Retinal pigment epithelial cell (primary cell): Measurements from ENCODE around the gene HIRIP3.

Experiments used
- DNase-seq: peaks from one replicate; pipeline ENCODE4 v3.0.0-alpha.2; 2010; ENCODE audit warnings: low read depth
- H3K4me3 ChIP-seq: 2 replicates; pipeline ENCODE4 v1.5.1; 2011; ENCODE audit warnings: mild to moderate bottlenecking, low read length, control low read depth, moderate library complexity
- TF ChIP-seq, protein P1 (sequence below): conservative IDR thresholded peaks from 2 replicates; pipeline ENCODE4 v1.5.1; 2011; ENCODE audit warnings: low read depth, low read length, control low read depth, inconsistent platforms

Gene HIRIP3

DNA sequence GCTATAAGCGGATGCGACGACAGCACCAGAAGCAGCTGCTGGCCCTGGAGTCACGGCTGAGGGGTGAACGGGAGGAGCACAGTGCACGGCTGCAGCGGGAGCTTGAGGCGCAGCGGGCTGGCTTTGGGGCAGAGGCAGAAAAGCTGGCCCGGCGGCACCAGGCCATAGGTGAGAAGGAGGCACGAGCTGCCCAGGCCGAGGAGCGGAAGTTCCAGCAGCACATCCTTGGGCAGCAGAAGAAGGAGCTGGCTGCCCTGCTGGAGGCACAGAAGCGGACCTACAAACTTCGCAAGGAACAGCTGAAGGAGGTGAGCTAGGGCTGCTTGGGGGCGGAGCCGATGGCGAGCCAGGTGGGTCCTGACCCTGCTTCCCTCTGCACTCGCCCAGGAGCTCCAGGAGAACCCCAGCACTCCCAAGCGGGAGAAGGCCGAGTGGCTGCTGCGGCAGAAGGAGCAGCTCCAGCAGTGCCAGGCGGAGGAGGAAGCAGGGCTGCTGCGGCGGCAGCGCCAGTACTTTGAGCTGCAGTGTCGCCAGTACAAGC is 10.1 kb downstream of the HIRIP3 start:
- TF ChIP-seq, protein P1, sequence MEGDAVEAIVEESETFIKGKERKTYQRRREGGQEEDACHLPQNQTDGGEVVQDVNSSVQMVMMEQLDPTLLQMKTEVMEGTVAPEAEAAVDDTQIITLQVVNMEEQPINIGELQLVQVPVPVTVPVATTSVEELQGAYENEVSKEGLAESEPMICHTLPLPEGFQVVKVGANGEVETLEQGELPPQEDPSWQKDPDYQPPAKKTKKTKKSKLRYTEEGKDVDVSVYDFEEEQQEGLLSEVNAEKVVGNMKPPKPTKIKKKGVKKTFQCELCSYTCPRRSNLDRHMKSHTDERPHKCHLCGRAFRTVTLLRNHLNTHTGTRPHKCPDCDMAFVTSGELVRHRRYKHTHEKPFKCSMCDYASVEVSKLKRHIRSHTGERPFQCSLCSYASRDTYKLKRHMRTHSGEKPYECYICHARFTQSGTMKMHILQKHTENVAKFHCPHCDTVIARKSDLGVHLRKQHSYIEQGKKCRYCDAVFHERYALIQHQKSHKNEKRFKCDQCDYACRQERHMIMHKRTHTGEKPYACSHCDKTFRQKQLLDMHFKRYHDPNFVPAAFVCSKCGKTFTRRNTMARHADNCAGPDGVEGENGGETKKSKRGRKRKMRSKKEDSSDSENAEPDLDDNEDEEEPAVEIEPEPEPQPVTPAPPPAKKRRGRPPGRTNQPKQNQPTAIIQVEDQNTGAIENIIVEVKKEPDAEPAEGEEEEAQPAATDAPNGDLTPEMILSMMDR, result no peak
- no peak for DNase-seq
- no peak overlapping the region for H3K4me3 ChIP-seq

DNA sequence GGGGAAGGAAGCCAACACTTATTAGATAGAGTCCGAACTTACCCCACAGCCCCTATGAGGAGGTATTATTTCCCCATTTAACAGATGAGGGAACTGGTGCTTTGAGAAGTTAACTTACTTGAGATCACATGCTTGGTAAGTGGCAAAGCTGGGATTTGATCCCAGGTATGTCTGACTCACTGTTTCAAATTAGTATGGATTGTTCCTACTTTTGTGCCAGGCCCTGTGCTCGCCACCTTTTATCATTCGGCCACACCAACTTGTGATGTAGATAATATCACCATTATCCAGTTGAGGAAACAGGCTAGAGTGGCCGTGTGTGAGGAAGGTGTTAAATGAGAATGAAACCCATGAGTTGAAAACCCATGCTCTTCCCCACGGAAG is 10.7 kb downstream of the HIRIP3 start:
- TF ChIP-seq, protein P1, result no peak
- no peak overlapping the region for H3K4me3 ChIP-seq
- DNase-seq, result no peak

DNA sequence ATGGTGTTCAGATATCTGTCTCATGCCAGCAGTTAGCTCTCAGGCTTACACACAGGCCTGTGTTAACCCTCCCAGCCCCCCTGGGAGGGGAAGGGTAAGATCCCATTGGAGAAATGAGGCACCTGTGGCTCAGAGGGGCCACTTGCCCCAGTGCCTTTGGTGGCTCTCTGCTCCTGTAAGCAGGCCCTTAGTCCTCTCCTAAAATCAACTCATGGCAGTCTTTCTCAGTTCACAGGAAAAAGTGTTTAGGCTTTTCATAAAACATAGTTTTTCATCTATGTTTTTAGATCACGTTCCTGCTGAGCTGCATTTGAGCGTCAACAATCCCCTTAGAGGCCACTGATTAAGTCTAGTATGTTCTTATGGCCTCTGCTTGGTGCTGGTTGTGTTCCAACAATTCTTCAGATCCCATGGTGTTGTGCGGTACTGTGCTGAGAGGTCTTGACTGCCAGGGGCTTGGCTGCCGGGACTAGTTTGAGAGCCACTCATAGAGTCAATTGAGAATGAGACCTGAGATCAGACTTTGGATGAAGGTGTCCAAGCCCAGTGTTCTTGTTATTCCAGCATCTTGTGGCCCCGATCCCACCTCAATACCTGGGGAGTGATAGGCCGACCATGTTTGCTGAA is 11.2 kb downstream of the HIRIP3 start:
- TF ChIP-seq, protein P1, result no peak
- H3K4me3 ChIP-seq, result no peak overlapping the region
- no peak for DNase-seq

DNA sequence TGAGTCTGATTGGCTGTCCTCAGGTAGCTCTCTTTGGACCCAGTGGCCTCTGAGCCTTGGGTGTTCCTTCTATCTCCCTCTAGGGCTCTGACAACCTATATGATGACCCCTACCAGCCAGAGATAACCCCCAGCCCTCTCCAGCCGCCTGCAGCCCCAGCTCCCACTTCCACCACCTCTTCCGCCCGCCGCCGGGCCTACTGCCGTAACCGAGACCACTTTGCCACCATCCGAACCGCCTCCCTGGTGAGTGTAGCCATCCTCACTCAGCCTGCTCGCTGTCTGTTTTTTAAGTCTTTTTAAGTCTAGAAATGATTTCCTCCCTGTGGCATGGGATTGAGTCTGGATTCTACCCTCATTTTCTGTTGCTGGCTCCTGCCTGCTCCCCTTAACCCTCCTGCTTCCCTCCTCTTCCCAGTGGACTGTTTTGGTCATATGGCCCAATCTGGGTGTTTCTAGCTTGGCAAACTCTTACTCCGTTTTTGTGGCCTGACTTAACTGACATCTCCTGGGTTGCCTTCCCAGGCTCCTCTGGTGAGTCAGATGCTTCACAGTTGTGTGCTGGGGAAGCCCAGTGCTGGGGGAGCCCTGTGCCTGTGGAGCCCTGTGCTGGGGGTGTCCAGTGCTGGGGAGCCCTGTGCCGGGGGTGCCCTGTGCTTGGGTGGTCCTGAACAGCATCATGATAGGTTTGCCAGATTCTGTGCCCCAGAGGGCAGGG is 11.8 kb downstream of the HIRIP3 start:
- TF ChIP-seq, protein P1, result no peak
- no peak overlapping the region for H3K4me3 ChIP-seq
- DNase-seq, result no peak

DNA sequence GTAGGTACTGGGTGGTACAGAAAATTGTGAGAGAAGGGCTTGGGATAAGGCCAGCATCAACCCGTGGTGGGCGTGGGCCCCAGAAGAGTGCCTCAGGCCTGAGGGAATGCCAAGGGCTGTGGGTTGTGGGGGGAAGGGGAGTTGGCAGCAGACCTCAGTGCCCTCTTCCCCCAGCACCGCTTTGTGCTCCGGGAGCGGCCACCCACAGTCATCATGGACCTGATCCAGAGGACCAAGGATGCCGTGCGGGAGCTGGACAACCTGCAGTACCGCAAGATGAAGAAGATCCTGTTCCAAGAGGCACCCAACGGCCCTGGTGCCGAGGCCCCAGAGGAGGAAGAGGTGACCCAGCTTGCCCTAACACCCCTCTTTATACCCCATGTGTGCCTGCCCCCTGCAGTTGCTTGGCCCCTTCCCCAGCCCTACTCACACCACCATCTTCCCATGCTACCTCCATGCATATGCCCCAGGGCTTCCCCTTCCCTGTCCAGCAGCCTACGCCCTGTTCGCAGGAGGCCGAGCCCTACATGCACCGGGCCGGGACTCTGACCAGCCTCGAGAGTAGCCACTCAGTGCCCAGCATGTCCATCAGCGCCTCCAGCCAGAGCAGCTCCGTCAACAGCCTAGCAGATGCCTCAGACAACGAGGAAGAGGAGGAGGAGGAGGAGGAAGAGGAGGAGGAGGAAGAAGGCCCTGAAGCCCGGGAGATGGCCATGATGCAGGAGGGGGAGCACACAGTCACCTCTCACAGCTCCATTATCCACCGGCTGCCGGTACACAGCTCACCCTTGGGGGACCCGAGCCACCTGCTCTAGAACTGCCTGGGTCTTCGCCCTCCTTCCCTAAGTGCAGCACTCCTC is 12.6 kb downstream of the HIRIP3 start:
- DNase-seq, result no peak
- no peak overlapping the region for H3K4me3 ChIP-seq
- TF ChIP-seq, protein P1, result no peak

DNA sequence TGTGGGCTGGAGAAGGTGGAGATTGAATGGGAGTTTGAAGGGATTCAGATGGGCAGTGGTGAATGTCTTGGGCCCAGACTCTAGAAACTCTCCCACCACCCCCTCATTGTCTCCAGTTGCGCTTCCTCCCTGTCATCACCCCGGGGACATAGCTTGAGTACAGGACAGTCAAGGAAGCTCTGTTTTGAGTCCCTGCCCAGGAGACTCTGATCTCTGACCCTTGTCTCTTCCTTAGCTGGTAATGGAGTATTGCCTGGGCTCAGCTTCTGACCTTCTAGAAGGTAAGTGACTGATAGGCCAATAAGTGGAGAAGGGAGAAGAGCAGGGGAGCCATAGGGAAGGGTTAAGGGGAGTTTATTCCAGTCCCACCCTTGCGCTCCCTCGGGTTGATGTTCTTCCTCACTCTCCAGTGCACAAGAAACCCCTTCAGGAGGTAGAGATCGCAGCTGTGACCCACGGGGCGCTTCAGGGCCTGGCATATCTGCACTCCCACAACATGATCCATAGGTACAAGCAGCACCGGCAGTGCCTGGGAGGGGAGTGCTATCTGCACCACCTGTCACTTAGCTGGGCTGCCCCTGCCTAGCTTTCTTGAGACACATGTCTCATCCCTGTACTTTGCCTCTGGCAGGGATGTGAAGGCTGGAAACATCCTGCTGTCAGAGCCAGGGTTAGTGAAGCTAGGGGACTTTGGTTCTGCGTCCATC is 16.7 kb downstream of the HIRIP3 start:
- TF ChIP-seq, protein P1, result no peak
- H3K4me3 ChIP-seq, result no peak overlapping the region
- no peak for DNase-seq
